Effector memory CD8-positive, alpha-beta T cell (primary cell): Measurements from ENCODE around the gene CDK9.
"Not testable (repeated sequence)": the region's sequence is repeated elsewhere in the genome, so short reads cannot be mapped to it uniquely, and the experiment has no call there.

Experiments
- ATAC-seq: fragments of 150-1000 bp; cut with Tn5 transposase; replicated peaks from 2 replicates; pipeline ENCODE4 v1.10.0; 2021; ENCODE audit warnings: mild to moderate bottlenecking, moderate library complexity
- DNase-seq, 3 experiments: peaks; one replicate each; pipeline ENCODE4 v3.0.0; 2021
- H3K27ac Mint-ChIP-seq, 2 donors: one replicate each; pipeline ENCODE4 v1.8.0; 2022; ENCODE audit warnings: mild to moderate bottlenecking in 2 of 2, mixed read lengths in 2 of 2, moderate library complexity in 2 of 2
- H3K27me3 Mint-ChIP-seq, 2 donors: one replicate each; pipeline ENCODE4 v1.8.0; 2022; ENCODE audit warnings: mixed read lengths in 2 of 2
- H3K36me3 Mint-ChIP-seq: one replicate; pipeline ENCODE4 v1.8.0; 2022; ENCODE audit warnings: mild to moderate bottlenecking, moderate library complexity, mixed read lengths; ENCODE audit not compliant: insufficient read depth
- H3K4me1 Mint-ChIP-seq, 2 donors: one replicate each; pipeline ENCODE4 v1.8.0; 2022; ENCODE audit warnings: low read depth in 2 of 2, mixed read lengths in 2 of 2
- H3K4me3 Mint-ChIP-seq, 2 donors: one replicate each; pipeline ENCODE4 v1.8.0; 2022; ENCODE audit warnings: mild to moderate bottlenecking in 2 of 2, mixed read lengths in 2 of 2, moderate library complexity in 2 of 2
- H3K9me3 Mint-ChIP-seq, 2 donors: one replicate each; pipeline ENCODE4 v1.8.0; 2022; ENCODE audit warnings: mixed read lengths in 2 of 2

CDK9 gene

GRCh38 chr9:127754099-127755060, 31.5 kb upstream of the CDK9 start:
- Mint-ChIP-seq H3K9me3 (no peaks in the 10 kb centered on the region), H3K27me3 (no peaks in the 10 kb centered on the region), H3K4me1 (peaks cover 12 to 24% of the 10 kb centered on the region in 2 donors), H3K4me3 (no peak overlapping the region), H3K27ac (no peak overlapping the region), H3K36me3 (peaks cover 47% of the 10 kb centered on the region)
- no peak for DNase-seq
- no peak for ATAC-seq

GRCh38 chr9:127755061-127756060, 30.5 kb upstream of the CDK9 start:
- H3K27ac Mint-ChIP-seq: no peak overlapping the region
- no peak for DNase-seq
- H3K36me3 Mint-ChIP-seq: peaks cover 51% of the 10 kb centered on the region
- H3K4me3 Mint-ChIP-seq: no peak overlapping the region
- H3K4me1 Mint-ChIP-seq: peaks cover 12 to 22% of the 10 kb centered on the region in 2 donors
- H3K9me3 Mint-ChIP-seq: no peaks in the 10 kb centered on the region
- ATAC-seq: no peak
- no peaks in the 10 kb centered on the region for H3K27me3 Mint-ChIP-seq

- Mint-ChIP-seq H3K9me3 (no peaks in the 10 kb centered on the region), H3K27me3 (no peaks in the 10 kb centered on the region), H3K4me3 (no peak overlapping the region), H3K4me1 (peaks cover 11 to 21% of the 10 kb centered on the region in 2 donors), H3K27ac (no peak overlapping the region), H3K36me3 (peaks cover 49% of the 10 kb centered on the region)
- no peak for DNase-seq
- ATAC-seq: no peak
Measured at GRCh38 chr9:127756233-127756632, 29.6 kb upstream of the CDK9 start.

DNA sequence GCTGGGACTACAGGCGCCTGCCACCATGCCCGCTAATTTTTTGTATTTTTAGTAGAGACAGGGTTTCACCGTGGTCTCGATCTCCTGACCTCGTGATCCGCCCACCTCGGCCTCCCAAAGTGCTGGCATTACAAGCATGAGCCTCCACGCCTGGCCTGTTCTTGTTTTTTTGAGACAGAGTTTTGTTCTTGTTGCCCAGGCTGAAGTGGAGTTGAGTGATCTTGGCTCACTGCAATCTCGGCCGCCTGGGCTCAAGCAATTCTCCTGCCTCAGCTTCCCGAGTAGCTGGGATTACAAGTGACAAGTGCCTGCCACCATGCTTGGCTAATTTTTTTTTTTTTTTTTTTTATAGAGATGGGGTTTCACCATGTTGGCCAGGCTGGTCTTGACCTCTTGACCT, 29.1 kb upstream of the CDK9 start:
- not testable (repeated sequence) for H3K4me3 Mint-ChIP-seq, DNase-seq, H3K27ac Mint-ChIP-seq, ATAC-seq, H3K9me3 Mint-ChIP-seq, H3K27me3 Mint-ChIP-seq
- H3K36me3 Mint-ChIP-seq: peaks cover 49% of the 10 kb centered on the region
- H3K4me1 Mint-ChIP-seq: peaks cover 6 to 16% of the 10 kb centered on the region in 2 donors

DNA sequence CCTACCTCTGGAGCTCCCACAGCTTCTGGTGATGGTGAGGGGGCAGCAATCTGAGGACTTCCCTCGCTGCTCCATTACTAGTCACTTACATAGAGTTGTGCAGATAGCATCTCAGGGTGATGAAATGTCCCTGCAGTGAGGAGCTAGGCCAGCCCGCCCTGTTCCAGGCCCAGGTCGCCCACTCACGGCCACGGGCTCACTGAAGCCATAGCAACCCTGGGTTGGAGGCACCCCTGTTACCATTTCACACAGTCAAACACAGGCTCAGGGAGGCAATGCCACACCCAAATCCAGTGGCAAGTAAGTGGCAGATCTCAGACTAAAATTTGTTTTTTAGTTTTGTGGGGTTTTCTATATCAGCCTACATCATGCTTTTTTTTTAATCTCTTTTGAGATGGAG, 27.0 kb upstream of the CDK9 start:
- ATAC-seq (no peak), DNase-seq (no peak)
- peak overlapping the region; percentile 87 to 94 for H3K27ac Mint-ChIP-seq
- H3K4me1 Mint-ChIP-seq: peaks cover 23% of the 10 kb centered on the region in 2 donors
- H3K4me3 Mint-ChIP-seq: no peak overlapping the region
- peaks cover 54% of the 10 kb centered on the region for H3K36me3 Mint-ChIP-seq
- no peaks in the 10 kb centered on the region for H3K27me3 Mint-ChIP-seq
- no peaks in the 10 kb centered on the region for H3K9me3 Mint-ChIP-seq

GRCh38 chr9:127761061-127761460, 24.8 kb upstream of the CDK9 start:
- Mint-ChIP-seq H3K36me3 (peaks cover 66% of the 10 kb centered on the region), H3K27me3 (no peaks in the 10 kb centered on the region), H3K4me3 (no peak overlapping the region), H3K27ac (peak overlapping the region in 1 of 2 donors; percentile 95), H3K4me1 (peaks cover 42 to 43% of the 10 kb centered on the region in 2 donors), H3K9me3 (no peaks in the 10 kb centered on the region)
- DNase-seq: no peak
- ATAC-seq: no peak

DNA sequence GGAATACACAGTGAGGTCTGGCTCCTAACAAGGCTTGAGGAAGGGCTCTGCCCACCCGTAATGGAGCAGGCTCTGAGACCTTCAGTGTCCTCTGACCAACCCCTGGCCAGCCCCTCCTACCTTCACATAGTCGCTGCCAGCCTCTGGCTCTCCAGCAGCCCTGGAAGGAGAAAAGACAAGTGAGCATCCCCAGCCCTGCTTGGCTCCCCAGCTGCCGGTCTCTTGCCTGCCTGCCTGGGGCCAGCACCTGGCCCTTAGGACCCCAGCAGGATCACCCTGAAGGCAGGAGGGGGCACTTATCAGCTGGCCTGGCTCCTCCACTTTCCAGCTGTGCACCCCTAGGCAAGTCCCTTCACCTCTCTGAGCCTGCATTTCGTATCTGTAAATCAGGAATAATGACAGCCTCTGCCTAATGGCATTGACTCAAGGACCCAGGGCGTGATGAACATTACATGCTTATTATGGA, 24.3 kb upstream of the CDK9 start:
- peaks cover 46 to 47% of the 10 kb centered on the region in 2 donors for H3K4me1 Mint-ChIP-seq
- ATAC-seq (no peak), DNase-seq (no peak)
- no peak overlapping the region for H3K4me3 Mint-ChIP-seq
- peaks cover 68% of the 10 kb centered on the region for H3K36me3 Mint-ChIP-seq
- peak overlapping the region in 1 of 2 donors; percentile 95 for H3K27ac Mint-ChIP-seq
- H3K27me3 Mint-ChIP-seq: no peaks in the 10 kb centered on the region
- H3K9me3 Mint-ChIP-seq: no peaks in the 10 kb centered on the region

- Mint-ChIP-seq H3K4me3 (no peak overlapping the region), H3K9me3 (no peaks in the 10 kb centered on the region), H3K4me1 (peaks cover 50 to 53% of the 10 kb centered on the region in 2 donors), H3K27me3 (no peaks in the 10 kb centered on the region), H3K27ac (peak overlapping the region; percentile 95), H3K36me3 (peaks cover 71% of the 10 kb centered on the region)
- DNase-seq (no peak), ATAC-seq (no peak)
Measured at GRCh38 chr9:127762111-127762676, 23.6 kb upstream of the CDK9 start.

DNA sequence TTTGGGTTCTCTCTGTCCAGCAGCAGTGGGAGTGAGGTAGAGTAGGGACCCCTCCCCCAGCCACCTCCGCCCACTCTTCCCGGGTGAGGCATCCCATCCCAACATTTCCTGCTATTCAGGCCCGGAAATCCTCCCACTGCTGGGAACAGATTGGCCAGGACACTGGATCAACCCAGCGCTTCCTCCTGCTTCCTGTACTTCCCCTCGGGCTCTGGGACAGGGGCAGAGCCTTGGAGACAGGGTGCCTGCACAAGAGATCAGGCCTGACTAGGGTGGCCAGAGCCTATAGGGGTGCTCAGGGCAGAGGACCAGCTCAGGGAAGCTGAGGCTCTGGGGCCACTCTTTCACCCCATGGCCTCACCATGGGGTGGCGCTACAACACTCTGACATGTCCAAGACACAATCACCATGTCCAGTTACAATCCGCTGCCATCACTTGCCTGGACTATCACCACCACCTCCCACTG, 21.9 kb upstream of the CDK9 start:
- ATAC-seq (peak; percentile 50), DNase-seq (no peak)
- no peaks in the 10 kb centered on the region for H3K9me3 Mint-ChIP-seq
- no peak overlapping the region for H3K4me3 Mint-ChIP-seq
- peaks cover 57 to 62% of the 10 kb centered on the region in 2 donors for H3K4me1 Mint-ChIP-seq
- no peaks in the 10 kb centered on the region for H3K27me3 Mint-ChIP-seq
- H3K27ac Mint-ChIP-seq: peak overlapping the region; percentile 95
- peaks cover 56% of the 10 kb centered on the region for H3K36me3 Mint-ChIP-seq

DNA sequence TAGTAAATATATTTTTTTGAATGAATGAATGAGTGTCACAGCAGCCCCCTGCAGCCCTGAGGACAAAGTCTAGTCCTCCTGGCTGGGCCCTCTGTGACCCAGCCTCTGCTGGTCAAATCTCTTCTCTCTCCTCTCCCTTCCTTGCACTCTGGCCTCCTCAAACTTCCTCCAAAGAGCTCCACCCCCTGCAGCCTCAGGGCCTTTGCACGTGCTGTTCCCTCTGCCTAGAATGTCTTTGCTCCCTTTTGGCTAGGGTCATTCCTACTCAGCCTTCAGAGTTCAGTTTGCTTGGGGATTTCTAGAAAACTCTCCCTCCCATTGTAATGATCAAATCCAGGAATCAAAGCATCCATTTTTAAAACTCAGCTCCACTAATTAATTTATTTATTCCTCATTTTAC, 20.4 kb upstream of the CDK9 start:
- Mint-ChIP-seq H3K27ac (peak overlapping the region; percentile 95), H3K27me3 (no peaks in the 10 kb centered on the region), H3K4me3 (peak overlapping the region in 1 of 2 donors; percentile 43), H3K36me3 (peaks cover 51% of the 10 kb centered on the region), H3K9me3 (no peaks in the 10 kb centered on the region), H3K4me1 (peaks cover 68 to 72% of the 10 kb centered on the region in 2 donors)
- no peak for DNase-seq
- ATAC-seq: no peak

DNA sequence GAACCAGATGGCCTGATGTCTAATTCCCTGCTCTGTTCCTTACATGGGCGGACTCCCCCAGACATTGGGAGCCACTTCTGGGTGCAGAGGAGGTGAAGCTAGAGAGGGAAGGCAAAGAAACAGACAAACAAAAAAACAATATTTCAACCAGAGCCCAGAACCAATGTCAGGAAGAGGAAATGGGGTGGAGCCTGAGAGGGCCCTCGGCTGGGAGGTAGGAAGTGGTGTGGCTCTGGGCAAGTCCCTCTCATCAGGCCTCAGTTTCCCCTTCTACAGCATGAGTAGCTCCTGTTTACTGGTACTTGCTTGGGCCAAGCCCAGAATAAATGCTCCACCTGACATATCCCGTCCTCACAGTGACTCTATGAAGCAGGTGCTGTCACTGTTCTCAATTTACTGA, 18.4 kb upstream of the CDK9 start:
- Mint-ChIP-seq H3K36me3 (peaks cover 56% of the 10 kb centered on the region), H3K4me1 (peaks cover 73 to 80% of the 10 kb centered on the region in 2 donors), H3K9me3 (no peaks in the 10 kb centered on the region), H3K27me3 (no peaks in the 10 kb centered on the region), H3K27ac (peak overlapping the region; percentile 95), H3K4me3 (peak overlapping the region; percentile 88 to 91)
- ATAC-seq (no peak), DNase-seq (no peak)

GRCh38 chr9:127767909-127768331, 17.9 kb upstream of the CDK9 start:
- ATAC-seq: no peak
- Mint-ChIP-seq H3K9me3 (no peaks in the 10 kb centered on the region), H3K4me3 (peak overlapping the region; percentile 88 to 91), H3K36me3 (peaks cover 53% of the 10 kb centered on the region), H3K4me1 (peaks cover 68 to 76% of the 10 kb centered on the region in 2 donors), H3K27ac (peak overlapping the region; percentile 95), H3K27me3 (no peaks in the 10 kb centered on the region)
- DNase-seq: no peak

GRCh38 chr9:127768698-127769097, 17.1 kb upstream of the CDK9 start:
- no peaks in the 10 kb centered on the region for H3K27me3 Mint-ChIP-seq
- H3K9me3 Mint-ChIP-seq: no peaks in the 10 kb centered on the region
- no peak for ATAC-seq
- H3K27ac Mint-ChIP-seq: peak overlapping the region; percentile 95
- H3K4me3 Mint-ChIP-seq: peak overlapping the region; percentile 88 to 91
- peaks cover 57% of the 10 kb centered on the region for H3K36me3 Mint-ChIP-seq
- DNase-seq: no peak
- H3K4me1 Mint-ChIP-seq: peaks cover 62 to 73% of the 10 kb centered on the region in 2 donors
